HCT116 (cell line): ENCODE measurements around the gene ETF1. TPM values are rescaled to one million over a fixed set of nuclear protein-coding genes. Genes with fewer than 3 reads are reported as not detected.

ENCODE experiments used
- ATAC-seq: fragments of 200-7000 bp; cut with Tn5 transposase; 2 replicates; pipeline ENCODE4 v1.9.1; 2020; ENCODE audit warnings: mild to moderate bottlenecking, moderate library complexity
- BruUV-seq: library from RNA; stranded (reverse); fragments of 400-500 nt; replicated peaks from 2 replicates; lab custom pipeline; 2021; lab: Mats Ljungman, UMichigan
- CTCF ChIA-PET: fragments of 300-600 bp; sonication (Branson Sonifier 250); formaldehyde crosslinking; loops from one replicate; lab custom pipeline; 2021; ENCODE audit warnings: antibody characterized with exemption; lab: Charles Lee
- POLR2A ChIA-PET: fragments of 300-600, 350-600 bp; sonication (Branson Sonifier 250); formaldehyde crosslinking; loops from one replicate; lab custom pipeline; 2021; ENCODE audit warnings: antibody characterized with exemption; lab: Charles Lee
- RAD21 ChIA-PET, 2 experiments: fragments of 300-600 bp; sonication (Branson Sonifier 250); formaldehyde crosslinking; loops; one replicate each; lab custom pipeline; 2023; ENCODE audit warnings: low total read pairs in 2 of 2; ENCODE audit not compliant: uncharacterized antibody in 2 of 2, unreplicated experiment in 2 of 2, low non-redundant PET in 1 of 2; lab: Charles Lee
- DNase-seq: peaks from one replicate; pipeline ENCODE4 v3.0.0-alpha.2; 2010; ENCODE audit warnings: low read depth, low spot score
- H2AFZ ChIP-seq: fragments of 200-600 bp; shearing (Covaris generic), sonication (generic); 2 replicates; pipeline ENCODE4 v1.6.1; 2017; ENCODE audit warnings: low read depth, mixed run types, mixed read lengths, antibody characterized with exemption, low read length; ENCODE audit not compliant: poor library complexity, severe bottlenecking
- H3K27ac ChIP-seq: 2 replicates; pipeline ENCODE4 v1.5.1; 2012; ENCODE audit warnings: low read depth, low read length
- H3K27me3 ChIP-seq: fragments of 200-600 bp; sonication (generic); 2 replicates; pipeline ENCODE4 v1.6.1; 2016; ENCODE audit warnings: mixed run types, low read length, mixed read lengths; ENCODE audit not compliant: insufficient read depth
- H3K36me3 ChIP-seq, 2 experiments: fragments of 200-500 bp in 1 of 2; fragments of 200-600 bp in 1 of 2; sonication (Bioruptor generic) in 1 of 2; sonication (generic) in 1 of 2; 2 replicates each; pipeline versions ENCODE4 v1.5.1 to v1.6.1; 2014 to 2016; ENCODE audit warnings: low read length in 2 of 2, inconsistent platforms in 1 of 2, mixed read lengths in 1 of 2, mixed run types in 1 of 2; ENCODE audit not compliant: insufficient read depth in 2 of 2, control insufficient read depth in 1 of 2
- H3K4me1 ChIP-seq, 2 experiments: fragments of 200-600 bp in 1 of 2; sonication (generic) in 1 of 2; 2 replicates each; pipeline versions ENCODE4 v1.5.1 to v1.6.1; 2012 to 2017; ENCODE audit warnings: low read length in 2 of 2, inconsistent platforms in 1 of 2, mild to moderate bottlenecking in 1 of 2, mixed read lengths in 1 of 2, mixed run types in 1 of 2, moderate library complexity in 1 of 2; ENCODE audit not compliant: insufficient read depth in 2 of 2, control insufficient read depth in 1 of 2
- H3K4me2 ChIP-seq: fragments of 200-600 bp; sonication (generic); 2 replicates; pipeline ENCODE4 v1.6.1; 2017; ENCODE audit warnings: mixed run types, low read length, mixed read lengths
- H3K4me3 ChIP-seq, 2 experiments: fragments of 200-600 bp in 1 of 2; sonication (generic) in 1 of 2; replicated peaks in 1 of 2; 2 replicates each; pipeline ENCODE4 v1.5.1; 2011 to 2016; ENCODE audit warnings: low read length in 2 of 2, control low read depth in 1 of 2, low read depth in 1 of 2, mild to moderate bottlenecking in 1 of 2, mixed read lengths in 1 of 2, mixed run types in 1 of 2
- H3K79me2 ChIP-seq: fragments of 200-600 bp; sonication (generic); 2 replicates; pipeline ENCODE4 v1.6.1; 2017; ENCODE audit warnings: mild to moderate bottlenecking, mixed run types, low read length, moderate library complexity, mixed read lengths; ENCODE audit not compliant: insufficient read depth
- H3K9ac ChIP-seq: fragments of 200-600 bp; sonication (generic); 2 replicates; pipeline ENCODE4 v1.6.1; 2016; ENCODE audit warnings: low read length, mixed read lengths
- H3K9me2 ChIP-seq: fragments of 200-600 bp; sonication (generic), shearing (Covaris generic); 2 replicates; pipeline ENCODE4 v1.6.1; 2017; ENCODE audit warnings: mixed run types, mild to moderate bottlenecking, moderate library complexity; ENCODE audit not compliant: insufficient read depth
- H3K9me3 ChIP-seq, 2 experiments: fragments of 200-500 bp in 1 of 2; fragments of 200-600 bp in 1 of 2; sonication (Bioruptor generic) in 1 of 2; sonication (generic) in 1 of 2; 2 replicates each; pipeline ENCODE4 v1.6.1; 2014 to 2017; ENCODE audit warnings: low read length in 2 of 2, mixed read lengths in 2 of 2, inconsistent platforms in 1 of 2, low read depth in 1 of 2, mild to moderate bottlenecking in 1 of 2, mixed run types in 1 of 2, moderate library complexity in 1 of 2; ENCODE audit not compliant: control insufficient read depth in 1 of 2, insufficient read depth in 1 of 2
- H4K20me1 ChIP-seq: fragments of 200-600 bp; sonication (generic), shearing (Covaris generic); 2 replicates; pipeline ENCODE4 v1.6.1; 2017; ENCODE audit warnings: mixed run types, mild to moderate bottlenecking, moderate library complexity; ENCODE audit not compliant: insufficient read depth
- CBX3 ChIP-seq: IDR thresholded peaks from 2 replicates; pipeline ENCODE4 v1.6.1; 2012; ENCODE audit warnings: low read depth
- ELF1 ChIP-seq: IDR thresholded peaks from 2 replicates; pipeline ENCODE4 v1.6.1; 2012; ENCODE audit warnings: low read depth, borderline replicate concordance
- POLR2A ChIP-seq: IDR thresholded peaks from 2 replicates; pipeline ENCODE4 v1.7.0; 2011; ENCODE audit warnings: borderline replicate concordance; ENCODE audit not compliant: insufficient read depth, insufficient read length; ENCODE audit errors: extremely low read depth
- intact Hi-C: fragments of 100-400 bp; cut with micrococcal nuclease; formaldehyde crosslinking; loops from 2 replicates; pipeline ENCODE4 v1.10.0; 2022
- total RNA-seq: library from RNA; stranded (reverse); gene quantifications from one replicate; pipeline ENCODE4 v1.2.1, GENCODE V29; 2021; ENCODE audit not compliant: unreplicated experiment
- TF ChIP-seq, protein P1 (sequence below): IDR thresholded peaks from 2 replicates; pipeline ENCODE4 v1.6.1; 2012
- TF ChIP-seq, protein P2 (sequence below): IDR thresholded peaks from 2 replicates; pipeline ENCODE4 v1.6.1; 2012; ENCODE audit warnings: low read depth

Gene ETF1
- total RNA-seq, 1 experiment from 2014 or later: 178 TPM

DNA sequence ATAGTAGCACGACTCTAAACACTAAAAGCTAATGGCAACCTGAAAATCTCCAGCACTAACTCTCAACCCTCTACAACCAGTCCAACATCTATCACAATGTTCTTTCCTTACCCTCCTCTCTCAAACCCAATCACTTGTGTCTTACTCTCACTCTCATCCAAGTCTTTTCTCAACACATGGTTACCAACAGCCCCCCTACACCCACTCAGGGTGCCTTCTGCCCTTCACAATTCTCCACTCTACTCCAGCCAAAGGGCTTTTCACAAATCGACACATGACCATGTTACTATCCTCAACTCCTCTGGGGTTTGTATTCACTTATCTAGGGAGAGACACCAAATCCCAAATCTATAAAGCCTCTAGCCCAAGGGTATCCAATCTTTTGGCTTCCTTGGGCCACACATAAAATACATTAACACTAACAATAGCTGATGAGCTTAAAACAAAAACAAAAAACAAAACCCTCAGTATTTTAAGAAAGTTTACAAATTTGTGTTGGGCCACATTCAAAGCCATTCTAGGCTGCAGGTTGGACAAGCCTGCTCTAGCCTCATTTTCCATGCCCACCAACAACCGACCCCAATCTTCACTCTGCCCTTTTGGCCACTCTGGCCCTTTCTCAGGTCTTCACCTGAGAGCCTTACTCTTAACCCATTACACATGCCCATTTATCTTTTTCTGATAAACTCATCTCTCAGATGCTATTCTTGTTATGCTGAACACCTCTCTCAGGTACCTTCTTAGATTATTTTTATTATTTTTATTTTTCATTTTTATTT lies 20.5 kb upstream of the ETF1 start:
- peaks cover 97% of the 10 kb centered on the region for H3K79me2 ChIP-seq
- no peak overlapping the region for H3K9ac ChIP-seq
- ATAC-seq (no peak), DNase-seq (no peak)
- no peaks in the 10 kb centered on the region for H3K9me2 ChIP-seq
- H3K27me3 ChIP-seq: no peaks in the 10 kb centered on the region
- TF ChIP-seq, protein P1, sequence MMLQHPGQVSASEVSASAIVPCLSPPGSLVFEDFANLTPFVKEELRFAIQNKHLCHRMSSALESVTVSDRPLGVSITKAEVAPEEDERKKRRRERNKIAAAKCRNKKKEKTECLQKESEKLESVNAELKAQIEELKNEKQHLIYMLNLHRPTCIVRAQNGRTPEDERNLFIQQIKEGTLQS: no peak
- TF ChIP-seq CBX3 (no peak), ELF1 (no peak), POLR2A (no peak)
- TF ChIP-seq, protein P2, sequence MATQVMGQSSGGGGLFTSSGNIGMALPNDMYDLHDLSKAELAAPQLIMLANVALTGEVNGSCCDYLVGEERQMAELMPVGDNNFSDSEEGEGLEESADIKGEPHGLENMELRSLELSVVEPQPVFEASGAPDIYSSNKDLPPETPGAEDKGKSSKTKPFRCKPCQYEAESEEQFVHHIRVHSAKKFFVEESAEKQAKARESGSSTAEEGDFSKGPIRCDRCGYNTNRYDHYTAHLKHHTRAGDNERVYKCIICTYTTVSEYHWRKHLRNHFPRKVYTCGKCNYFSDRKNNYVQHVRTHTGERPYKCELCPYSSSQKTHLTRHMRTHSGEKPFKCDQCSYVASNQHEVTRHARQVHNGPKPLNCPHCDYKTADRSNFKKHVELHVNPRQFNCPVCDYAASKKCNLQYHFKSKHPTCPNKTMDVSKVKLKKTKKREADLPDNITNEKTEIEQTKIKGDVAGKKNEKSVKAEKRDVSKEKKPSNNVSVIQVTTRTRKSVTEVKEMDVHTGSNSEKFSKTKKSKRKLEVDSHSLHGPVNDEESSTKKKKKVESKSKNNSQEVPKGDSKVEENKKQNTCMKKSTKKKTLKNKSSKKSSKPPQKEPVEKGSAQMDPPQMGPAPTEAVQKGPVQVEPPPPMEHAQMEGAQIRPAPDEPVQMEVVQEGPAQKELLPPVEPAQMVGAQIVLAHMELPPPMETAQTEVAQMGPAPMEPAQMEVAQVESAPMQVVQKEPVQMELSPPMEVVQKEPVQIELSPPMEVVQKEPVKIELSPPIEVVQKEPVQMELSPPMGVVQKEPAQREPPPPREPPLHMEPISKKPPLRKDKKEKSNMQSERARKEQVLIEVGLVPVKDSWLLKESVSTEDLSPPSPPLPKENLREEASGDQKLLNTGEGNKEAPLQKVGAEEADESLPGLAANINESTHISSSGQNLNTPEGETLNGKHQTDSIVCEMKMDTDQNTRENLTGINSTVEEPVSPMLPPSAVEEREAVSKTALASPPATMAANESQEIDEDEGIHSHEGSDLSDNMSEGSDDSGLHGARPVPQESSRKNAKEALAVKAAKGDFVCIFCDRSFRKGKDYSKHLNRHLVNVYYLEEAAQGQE: no peak
- H3K27ac ChIP-seq: no peak overlapping the region
- no peak overlapping the region for H2AFZ ChIP-seq
- ChIA-PET POLR2A (interaction anchor here (1.1 to 1.5 kb wide), 4 partner anchors 10 to 20 kb away, joined by 3 to 5 read pairs (median 4); partner anchors contain the start of genes ETF1 and HSPA9), RAD21 (no interaction called here), CTCF (no interaction called here)
- no peak overlapping the region for H3K4me2 ChIP-seq
- peaks cover 38% of the 10 kb centered on the region; the same call in 1 of the 2 replicates for H4K20me1 ChIP-seq
- H3K4me3 ChIP-seq: no peak overlapping the region
- H3K36me3 ChIP-seq: peaks cover 76 to 84% of the 10 kb centered on the region in 2 experiments
- intact Hi-C loops: no loop called here
- BruUV-seq: no TSS peak
- no peaks in the 10 kb centered on the region for H3K9me3 ChIP-seq
- no peaks in the 10 kb centered on the region for H3K4me1 ChIP-seq
